Measurements from ENCODE around the gene DOCK1.

DOCK1 gene

GRCh38 chr10:127458016-127458810 is 553.0 kb downstream of the DOCK1 start:
- Histone ChIP-seq H4K20me1 (ENCODE audit: insufficient read depth, low read length, poor library complexity, severe bottlenecking) (no peaks in the 10 kb centered on the region), H3K4me3 (ENCODE audit: low read length, poor library complexity, severe bottlenecking) (no peak overlapping the region), H3K79me2 (ENCODE audit: insufficient read depth, low read length) (no peaks in the 10 kb centered on the region), H3K4me2 (ENCODE audit: low read depth, low read length, poor library complexity, severe bottlenecking) (no peak overlapping the region), H3K27me3 (ENCODE audit: insufficient read depth, low read length, poor library complexity, severe bottlenecking) (no peaks in the 10 kb centered on the region), H3F3A (ENCODE audit: low read depth) (no peaks in the 10 kb centered on the region), H3K9me3 (ENCODE audit: insufficient read depth, low read depth, low read length) (peaks cover 9% of the 10 kb centered on the region; the same call in 1 of the 2 replicates), H3K9ac (ENCODE audit: low read depth, low read length, poor library complexity, severe bottlenecking) (no peak overlapping the region), H2AFZ (ENCODE audit: low read length) (no peak overlapping the region), H3K9me2 (replicated peaks; ENCODE audit: low read depth, low read length) (no peaks in the 10 kb centered on the region), H3K4me1 (ENCODE audit: insufficient read depth, low read length, poor library complexity, severe bottlenecking) (no peaks in the 10 kb centered on the region), H3K36me3 (ENCODE audit: insufficient read depth, low read length) (no peaks in the 10 kb centered on the region)
- no peak for TF ChIP-seq CTCF (conservative IDR thresholded peaks at IDR 0.05; ENCODE audit: low read length)
- TF ChIP-seq EZH2phosphoT487 (IDR thresholded peaks at IDR 0.05; ENCODE audit: borderline replicate concordance): no peak

DNA sequence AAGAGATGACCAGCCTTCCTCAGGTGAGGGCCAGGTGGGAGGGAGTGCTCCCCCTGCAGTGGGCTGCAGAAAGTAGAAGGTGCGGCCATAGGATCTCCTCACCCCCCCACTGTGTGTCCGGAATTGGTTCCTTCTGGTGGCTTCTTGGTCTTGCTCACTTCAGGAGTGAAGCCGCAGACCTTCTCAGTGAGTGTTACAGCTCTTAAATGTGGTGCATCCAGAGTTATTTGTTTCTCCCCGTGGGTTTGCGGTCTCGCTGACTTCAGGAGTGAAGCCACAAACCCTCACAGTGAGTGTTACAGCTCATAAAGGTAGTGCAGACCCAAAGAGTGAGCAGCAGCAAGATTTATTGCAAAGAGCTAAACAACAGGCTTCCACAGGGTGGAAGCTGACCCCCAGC is 553.6 kb downstream of the DOCK1 start:
- H3F3A ChIP-seq (ENCODE audit: low read depth): no peaks in the 10 kb centered on the region
- H3K4me1 ChIP-seq (ENCODE audit: insufficient read depth, low read length, poor library complexity, severe bottlenecking): no peaks in the 10 kb centered on the region
- peaks cover 9% of the 10 kb centered on the region; the same call in 1 of the 2 replicates for H3K9me3 ChIP-seq (ENCODE audit: insufficient read depth, low read depth, low read length)
- no peaks in the 10 kb centered on the region for H3K9me2 ChIP-seq (replicated peaks; ENCODE audit: low read depth, low read length)
- no peak overlapping the region for H3K9ac ChIP-seq (ENCODE audit: low read depth, low read length, poor library complexity, severe bottlenecking)
- no peaks in the 10 kb centered on the region for H4K20me1 ChIP-seq (ENCODE audit: insufficient read depth, low read length, poor library complexity, severe bottlenecking)
- H3K4me2 ChIP-seq (ENCODE audit: low read depth, low read length, poor library complexity, severe bottlenecking): no peak overlapping the region
- H3K79me2 ChIP-seq (ENCODE audit: insufficient read depth, low read length): no peaks in the 10 kb centered on the region
- H3K4me3 ChIP-seq (ENCODE audit: low read length, poor library complexity, severe bottlenecking): no peak overlapping the region
- TF ChIP-seq CTCF (conservative IDR thresholded peaks at IDR 0.05; ENCODE audit: low read length) (no peak), EZH2phosphoT487 (IDR thresholded peaks at IDR 0.05; ENCODE audit: borderline replicate concordance) (no peak)
- H3K36me3 ChIP-seq (ENCODE audit: insufficient read depth, low read length): no peaks in the 10 kb centered on the region
- H2AFZ ChIP-seq (ENCODE audit: low read length): no peak overlapping the region
- no peaks in the 10 kb centered on the region for H3K27me3 ChIP-seq (ENCODE audit: insufficient read depth, low read length, poor library complexity, severe bottlenecking)

- Histone ChIP-seq H3K27me3 (ENCODE audit: insufficient read depth, low read length, poor library complexity, severe bottlenecking) (no peaks in the 10 kb centered on the region), H3K36me3 (ENCODE audit: insufficient read depth, low read length) (no peaks in the 10 kb centered on the region), H3F3A (ENCODE audit: low read depth) (no peaks in the 10 kb centered on the region), H4K20me1 (ENCODE audit: insufficient read depth, low read length, poor library complexity, severe bottlenecking) (no peaks in the 10 kb centered on the region), H3K9me3 (ENCODE audit: insufficient read depth, low read depth, low read length) (peaks cover 9% of the 10 kb centered on the region; the same call in 1 of the 2 replicates), H3K79me2 (ENCODE audit: insufficient read depth, low read length) (no peaks in the 10 kb centered on the region), H3K9ac (ENCODE audit: low read depth, low read length, poor library complexity, severe bottlenecking) (no peak overlapping the region), H3K4me1 (ENCODE audit: insufficient read depth, low read length, poor library complexity, severe bottlenecking) (no peaks in the 10 kb centered on the region), H3K4me3 (ENCODE audit: low read length, poor library complexity, severe bottlenecking) (no peak overlapping the region), H2AFZ (ENCODE audit: low read length) (no peak overlapping the region), H3K9me2 (replicated peaks; ENCODE audit: low read depth, low read length) (no peaks in the 10 kb centered on the region), H3K4me2 (ENCODE audit: low read depth, low read length, poor library complexity, severe bottlenecking) (no peak overlapping the region)
- TF ChIP-seq EZH2phosphoT487 (IDR thresholded peaks at IDR 0.05; ENCODE audit: borderline replicate concordance) (no peak), CTCF (conservative IDR thresholded peaks at IDR 0.05; ENCODE audit: low read length) (no peak)
These were observed 554.7 kb downstream of the DOCK1 start for GRCh38 chr10:127459918-127460317.
